ENCODE results near the gene NOSIP.

The NOSIP gene

DNA sequence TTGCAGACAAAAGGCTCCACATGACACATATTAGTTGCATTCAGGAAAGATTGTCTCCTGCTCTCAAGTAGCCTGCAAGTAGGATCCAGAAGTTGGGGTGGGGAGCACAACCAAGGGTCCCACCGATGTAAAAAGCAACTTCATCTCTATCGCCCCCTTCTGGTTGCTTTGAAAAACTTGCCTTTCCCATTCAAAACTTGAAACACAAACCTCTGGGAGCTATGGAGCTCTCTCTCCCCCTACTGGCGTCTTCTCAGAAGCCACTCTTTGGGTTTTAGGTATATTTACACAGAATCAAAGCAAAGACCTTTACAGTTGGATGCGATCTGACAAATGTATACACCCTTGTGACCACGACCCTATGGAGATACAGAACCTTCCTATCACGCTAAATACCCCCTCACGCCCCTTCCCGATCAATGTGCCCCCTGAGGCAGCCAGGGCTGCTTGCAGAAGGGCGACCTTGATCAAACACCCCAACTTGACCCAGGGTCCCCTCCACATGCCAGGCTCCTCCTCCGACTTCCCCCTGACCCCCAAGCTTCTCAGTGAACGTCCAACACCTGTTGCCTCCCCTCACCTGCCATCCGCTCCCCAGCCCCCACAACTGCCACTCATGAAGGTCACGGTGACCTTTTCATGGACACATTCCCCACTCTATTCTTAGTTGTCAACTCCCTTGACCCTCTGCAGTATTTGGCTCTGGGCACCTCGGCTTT is 10.1 kb downstream of the NOSIP start:
- peak; percentile 43 for DNase-seq

DNA sequence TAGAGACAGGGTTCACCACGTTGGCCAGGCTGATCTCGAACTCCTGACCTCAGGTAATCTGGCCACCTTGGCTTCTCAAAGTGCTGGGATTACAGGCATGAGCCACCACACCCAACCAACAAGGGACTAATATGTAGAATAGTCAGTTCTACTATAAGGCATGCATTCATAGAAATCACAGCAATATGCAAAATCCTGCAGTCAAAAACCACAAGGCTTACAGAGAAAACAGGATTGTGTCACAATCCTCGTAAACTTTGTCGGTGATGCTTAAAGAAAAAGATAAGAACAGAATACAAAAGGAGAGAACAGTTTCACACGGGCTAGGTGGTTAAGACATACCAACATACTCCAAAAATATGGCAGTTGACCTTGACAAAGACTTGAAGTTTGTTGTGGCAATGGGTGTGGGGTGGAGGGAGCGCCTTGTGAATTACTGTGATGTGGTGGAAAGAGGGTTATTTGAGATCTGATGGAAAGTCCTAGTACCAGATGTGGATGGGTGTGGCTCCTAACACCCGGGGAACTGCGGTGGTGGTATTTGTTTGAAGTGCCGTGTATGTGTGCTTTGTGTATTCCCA is 12.4 kb downstream of the NOSIP start:
- no peak for DNase-seq

DNA sequence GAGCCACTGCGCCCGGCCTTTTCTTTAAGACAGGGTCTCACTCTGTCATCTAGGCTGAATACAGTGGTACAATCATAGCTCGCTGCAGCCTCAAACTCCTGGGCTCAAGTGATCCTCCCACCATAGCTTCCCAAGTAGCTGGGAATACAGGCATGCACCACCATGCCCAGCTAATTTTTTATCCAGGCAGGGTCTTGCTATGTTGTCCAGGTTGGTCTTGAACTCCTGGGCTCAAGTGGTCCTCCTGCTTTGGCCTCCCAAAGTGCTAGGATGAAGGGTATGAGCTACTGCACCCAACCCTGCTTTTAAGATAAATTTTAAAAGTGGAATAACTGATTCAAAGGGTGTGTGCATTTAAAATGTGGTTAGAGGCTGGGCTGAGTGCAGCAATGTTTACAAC is 14.1 kb downstream of the NOSIP start:
- no peak for DNase-seq

DNA sequence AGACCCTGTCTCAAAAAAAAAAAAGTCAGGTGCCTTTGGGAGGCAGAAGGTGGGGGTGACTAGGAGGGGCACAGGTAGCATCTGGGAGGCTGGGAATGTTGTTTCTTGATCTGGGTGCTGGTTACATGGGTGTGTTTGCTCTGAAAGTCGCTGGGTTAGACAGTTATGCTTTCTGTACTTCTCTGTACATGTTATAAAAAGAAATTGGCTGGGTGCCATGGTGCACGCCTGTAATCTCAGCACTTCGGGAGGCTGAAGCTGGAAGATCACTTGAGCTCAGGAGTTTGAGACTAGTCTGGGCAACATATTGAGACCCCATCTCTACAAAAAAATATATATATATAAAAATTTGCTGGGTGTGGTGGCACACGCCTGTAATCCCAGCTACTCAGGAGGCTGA is 15.1 kb downstream of the NOSIP start:
- DNase-seq, result no peak

DNA sequence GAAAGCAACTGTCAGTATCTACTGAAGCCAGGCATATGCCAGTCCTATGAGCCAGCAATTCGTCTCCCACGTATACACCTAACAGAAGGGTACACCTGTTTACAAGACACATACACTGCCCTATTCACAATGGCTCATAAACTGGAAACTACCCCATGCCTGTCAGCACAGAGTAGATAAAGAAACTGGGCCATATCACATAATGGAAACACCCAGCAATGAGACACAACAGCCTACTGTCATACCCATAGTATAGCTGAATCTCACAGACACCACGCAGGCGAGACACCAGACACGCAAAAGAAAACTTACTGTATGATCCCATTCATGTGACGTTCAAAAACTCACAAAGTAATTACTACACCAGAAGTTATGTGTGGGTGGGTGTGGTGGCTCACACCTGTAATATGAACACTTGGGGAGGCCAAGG is 15.7 kb downstream of the NOSIP start:
- DNase-seq, result no peak

DNA sequence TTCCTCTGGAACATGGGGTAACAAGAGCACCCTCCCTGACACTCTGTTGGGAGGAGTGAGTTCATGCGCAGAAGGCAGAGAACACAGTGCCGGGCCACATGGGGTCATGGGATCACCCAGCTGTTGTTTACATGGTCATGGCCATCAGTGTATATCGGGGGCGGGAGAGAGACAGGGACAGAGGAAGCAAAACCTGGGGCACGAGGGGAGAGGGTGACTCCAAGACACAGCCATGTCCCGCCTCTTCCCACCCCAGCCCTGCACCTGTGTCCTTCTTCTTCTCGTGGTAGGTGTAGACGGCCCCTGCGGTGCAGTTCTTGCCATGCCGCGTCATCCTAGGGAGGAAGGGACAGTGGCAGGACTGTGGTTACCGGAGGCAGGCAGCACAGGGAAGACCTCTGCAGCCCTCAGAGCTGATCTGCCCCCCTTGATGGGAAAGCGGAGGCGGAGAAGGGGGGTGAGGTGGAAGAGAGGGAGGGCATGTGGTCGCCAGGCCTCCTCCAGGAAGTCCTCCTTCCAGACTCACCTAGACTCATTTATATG is 19.9 kb downstream of the NOSIP start:
- no peak for DNase-seq

DNA sequence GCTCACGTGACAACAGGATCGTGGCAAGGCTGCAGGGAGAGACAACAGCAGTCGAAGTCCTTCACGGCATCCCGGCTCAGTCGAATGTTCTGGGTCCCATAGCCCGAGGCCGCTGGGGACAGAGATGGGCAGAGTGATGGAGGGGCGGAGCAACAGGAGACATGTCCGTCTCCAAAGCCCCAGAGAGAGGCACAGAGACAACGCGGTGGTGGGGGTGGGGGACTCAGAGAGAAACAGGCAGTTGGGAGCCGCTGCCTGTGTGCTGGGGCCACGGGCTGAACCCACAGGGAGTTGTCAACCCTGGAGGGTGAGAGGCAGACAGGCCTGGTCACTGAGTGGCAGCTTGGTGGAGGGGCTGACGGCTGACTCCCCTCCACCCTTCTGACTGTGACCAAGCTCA is 20.4 kb downstream of the NOSIP start:
- DNase-seq, result no peak

DNA sequence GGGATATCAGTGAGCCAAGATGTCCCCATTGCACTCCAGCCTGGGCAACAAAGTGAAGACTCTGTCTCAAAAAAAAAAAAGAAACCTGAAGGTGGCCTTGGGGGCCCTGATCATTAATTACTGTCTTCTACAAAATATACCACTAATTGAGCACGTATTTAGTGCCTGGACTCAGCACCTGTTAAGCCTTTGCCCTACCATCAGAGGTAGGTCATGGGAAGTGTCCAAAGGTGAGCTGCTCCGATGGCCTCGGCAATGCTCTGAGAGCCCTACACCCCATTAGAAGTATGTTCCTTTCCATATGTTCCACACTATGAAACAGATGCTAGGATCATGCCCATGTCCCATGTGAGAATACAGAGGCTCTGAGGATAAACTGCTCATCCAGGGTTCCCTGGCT is 20.9 kb downstream of the NOSIP start:
- DNase-seq, result no peak

DNA sequence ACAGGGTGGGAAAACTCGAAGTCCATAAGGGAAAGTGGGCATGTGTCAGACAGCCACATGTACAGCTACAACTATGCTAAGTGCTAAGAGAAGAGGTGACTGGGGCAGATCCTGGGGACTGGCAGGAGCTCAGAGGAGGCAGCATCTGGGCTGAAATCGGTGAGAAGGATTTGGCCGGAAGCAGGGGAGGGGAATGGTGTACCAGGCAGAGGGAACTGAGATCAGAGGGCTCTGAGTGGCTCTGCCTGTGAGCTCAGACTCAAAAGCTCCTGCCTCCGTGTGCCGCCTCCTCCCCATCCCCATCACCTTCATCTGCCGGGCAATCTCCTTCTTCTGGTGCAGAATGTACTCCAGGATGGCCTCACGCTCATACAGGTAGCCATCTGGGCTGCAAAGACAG is 21.8 kb downstream of the NOSIP start:
- no peak for DNase-seq

DNA sequence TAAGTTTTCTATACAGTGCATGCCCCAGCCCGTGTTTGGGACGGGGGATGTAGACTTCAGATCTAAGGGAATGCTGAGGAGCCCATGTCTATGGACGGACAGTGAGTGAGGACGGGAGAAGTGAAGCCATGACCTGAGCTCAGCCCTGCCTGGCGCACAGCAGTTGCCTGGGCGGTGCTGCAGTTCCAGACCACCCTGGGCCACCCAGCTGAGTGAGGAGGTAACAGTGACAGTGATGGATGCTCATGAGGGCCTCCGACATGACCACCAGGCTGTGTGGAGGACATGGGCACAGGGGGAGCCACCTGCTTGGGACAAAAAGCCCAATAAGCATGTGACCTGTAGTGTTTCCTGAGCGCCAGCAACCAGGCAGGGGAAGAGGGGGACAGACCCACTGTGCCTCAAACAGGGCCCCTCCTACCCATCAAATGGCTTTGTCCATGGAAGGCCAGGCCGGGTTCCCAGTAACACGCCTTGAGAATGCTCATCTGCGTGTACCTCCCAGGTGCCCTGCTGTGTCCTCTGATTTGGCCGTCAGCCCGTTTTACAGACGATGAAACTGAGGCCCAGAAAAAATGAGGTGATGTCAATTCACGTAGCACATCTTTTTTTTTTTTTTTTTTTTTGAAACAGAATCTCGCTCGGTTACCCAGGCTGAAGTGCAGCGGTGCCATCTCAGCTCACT is 22.6 kb downstream of the NOSIP start:
- DNase-seq, result no peak

DNA sequence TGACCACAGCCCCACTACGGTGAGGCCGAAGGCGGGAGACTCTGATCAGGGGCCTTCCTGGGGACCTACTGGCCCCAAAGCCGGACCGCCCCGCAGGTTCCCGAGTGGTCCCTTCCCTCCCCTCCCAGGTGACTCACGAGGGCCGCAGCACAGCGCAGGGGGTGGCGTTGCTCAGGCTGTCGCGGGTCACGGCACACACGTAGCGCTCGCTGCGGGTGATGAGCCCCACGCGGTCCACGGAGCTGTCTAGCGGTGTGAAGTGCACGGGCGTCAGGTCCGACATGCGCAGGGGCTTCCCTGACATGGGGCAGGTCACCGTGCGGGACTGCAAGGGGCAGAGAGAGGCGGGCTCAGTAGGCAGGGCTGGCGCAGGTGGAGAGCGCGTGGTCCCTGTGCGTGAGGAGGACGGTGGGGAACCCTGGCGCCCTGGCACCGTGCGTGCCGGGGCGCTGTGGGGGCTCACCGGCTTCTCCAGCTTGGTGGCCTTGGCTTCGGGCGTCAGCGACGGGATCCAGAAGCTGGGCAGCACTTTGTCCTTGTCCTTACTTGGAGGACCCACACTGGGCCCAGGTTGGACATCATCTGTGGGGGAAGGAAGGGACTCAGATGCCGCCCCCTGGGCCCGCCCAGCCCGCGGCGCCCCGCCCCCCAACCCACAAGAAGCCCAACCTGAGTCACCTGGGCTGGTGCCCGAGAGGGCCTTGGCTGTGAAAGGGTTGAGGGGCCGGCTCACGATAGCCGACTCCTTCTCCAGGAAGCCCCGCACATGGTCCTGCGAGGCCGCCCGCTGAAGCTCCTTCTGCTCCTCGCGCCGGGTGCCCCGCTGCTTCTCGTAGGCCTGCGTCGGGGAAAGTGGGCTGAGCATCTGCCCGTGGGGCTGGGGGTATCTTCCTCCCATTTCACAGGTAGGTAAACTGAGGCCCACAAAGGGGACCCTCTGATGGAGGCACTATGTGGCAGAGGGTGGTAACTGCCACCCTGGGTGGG is 23.7 kb downstream of the NOSIP start:
- DNase-seq, result no peak

DNA sequence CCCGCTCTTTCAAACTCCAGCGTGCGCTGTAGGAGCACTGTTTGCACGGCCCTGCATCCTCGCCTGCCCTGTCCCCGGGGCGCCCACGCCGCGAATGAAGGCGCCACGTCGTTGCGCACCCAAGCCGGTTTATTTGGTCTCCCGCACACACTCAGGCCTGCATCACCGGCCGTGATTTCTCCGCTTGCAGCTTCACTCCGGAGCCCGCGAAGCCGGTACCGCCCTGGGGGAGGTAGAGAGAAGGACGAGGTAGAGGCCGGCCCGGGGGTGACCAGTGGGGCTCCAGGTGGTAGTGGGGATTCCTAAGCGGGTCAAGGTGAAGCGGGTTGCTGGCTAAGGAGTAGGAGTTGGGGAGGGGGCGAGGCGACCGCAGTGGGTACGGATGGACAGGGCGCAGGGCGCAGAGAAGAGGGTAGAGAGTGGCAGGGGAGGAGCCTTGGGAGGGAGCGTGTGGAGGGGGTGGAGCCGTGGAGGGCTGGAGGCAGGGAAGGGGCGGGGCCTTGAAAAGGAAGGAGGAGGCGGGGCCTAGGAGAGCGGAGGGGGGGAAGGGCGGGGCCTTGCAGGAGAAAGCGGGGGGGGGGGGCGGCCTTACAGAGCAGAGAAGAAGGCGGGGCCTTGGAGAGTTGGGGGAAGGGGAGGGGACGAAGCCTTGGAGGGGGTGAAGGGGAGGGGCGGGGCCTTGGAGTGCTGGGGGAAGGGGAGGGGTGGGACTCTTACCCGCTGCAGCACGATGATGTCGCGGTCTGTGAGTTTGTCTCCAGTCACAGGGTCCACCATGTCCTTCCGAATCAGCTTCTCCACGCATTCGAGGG is 24.6 kb downstream of the NOSIP start:
- DNase-seq, result no peak

DNA sequence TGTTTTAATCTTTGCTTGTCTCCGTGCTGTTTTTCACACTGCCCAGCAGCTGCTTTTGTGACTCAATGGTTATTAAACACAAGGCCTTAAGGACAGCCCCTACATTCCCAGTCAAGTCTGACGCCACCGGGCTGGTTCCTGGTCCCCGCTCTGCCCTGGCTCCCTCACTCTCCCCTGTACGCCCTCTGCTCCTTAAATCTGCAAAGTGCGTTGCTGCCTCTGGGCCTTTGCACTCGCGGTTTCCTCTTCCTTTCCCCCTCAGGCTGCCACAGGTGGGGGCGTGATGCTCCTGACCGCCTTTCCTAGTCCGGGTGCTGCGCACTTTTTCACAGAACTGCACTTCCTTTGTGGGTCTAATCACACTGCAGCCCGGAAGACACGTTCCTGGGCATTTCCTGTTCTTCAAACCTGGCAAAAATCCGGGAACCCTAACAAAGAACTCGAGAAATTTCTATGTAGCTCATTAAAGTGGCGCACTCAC is 25.6 kb downstream of the NOSIP start:
- DNase-seq, result no peak

DNA sequence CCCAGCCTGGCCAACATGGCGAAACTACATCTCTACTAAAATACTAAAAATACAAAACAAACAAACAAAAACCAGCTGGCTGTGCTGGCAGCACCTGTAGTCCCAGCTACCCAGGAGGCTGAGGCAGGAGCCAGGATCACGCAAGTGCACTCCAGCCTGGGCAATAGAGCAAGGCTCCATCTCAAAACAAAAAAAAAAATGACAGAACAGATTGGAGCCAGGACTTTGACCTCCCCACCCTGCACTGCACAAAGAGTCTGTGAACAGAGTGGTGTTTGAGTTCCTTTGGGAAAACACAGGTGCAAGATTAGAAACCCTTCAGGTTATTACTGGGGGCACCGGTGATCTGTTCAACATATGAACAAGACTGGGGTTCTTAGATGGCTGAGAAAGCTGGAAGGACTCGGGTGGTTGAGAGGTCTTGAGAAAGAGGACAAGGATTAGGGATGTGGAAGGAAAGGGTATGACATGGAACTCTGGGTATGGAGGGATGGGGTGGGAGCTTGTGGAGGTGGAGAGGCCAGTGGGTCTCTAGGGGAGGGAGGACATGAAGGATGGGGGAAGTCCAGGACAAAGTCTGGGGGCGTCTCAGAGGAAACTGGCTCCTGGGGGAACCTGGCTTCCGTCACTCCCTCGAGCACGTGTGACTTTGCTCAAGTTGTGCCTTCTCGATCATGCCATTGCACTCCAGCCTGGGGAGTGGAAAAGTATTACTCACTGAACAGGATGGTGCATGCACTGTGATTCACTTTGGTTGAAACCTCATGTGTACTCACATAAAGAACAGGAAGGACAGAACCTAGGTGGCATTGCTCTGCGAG is 26.7 kb downstream of the NOSIP start:
- no peak for DNase-seq

DNA sequence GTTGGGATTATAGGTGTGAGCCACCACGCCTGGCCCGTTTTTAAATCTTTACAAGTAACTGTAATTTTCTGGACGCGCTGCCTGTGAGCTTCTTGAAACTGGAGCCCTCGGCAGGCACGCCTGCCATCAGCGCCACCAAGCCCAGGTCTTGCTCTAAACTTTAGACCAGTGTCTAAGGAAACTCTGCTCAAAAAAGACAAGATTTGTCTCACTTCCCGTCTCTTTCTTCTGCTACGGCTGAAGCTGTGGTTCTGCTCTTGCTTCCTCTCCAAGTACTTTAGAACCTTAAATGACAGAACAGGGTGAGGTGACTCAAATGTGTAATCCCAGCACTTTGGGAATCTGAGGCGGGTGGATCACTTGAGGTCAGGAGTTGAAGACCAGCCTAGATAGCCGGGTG is 27.6 kb downstream of the NOSIP start:
- no peak for DNase-seq

DNA sequence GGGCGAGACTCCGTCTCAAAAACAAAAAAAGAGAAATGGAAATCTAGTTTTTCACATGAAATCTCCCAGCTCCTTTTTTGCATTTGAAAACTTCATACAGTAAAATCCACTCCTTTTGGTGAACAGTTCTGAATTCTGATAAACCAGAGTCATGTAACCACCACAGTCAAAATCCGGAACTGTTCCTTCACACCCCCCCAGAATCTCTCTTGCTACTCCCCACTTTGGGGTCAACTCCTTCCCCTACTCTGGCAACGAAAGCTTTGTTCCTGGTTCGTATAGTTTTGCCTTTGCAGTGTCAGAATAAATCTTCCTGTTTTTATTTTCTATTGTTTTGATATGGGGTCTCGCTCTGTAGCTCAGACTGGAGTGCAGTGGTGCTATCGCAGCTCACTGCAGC is 28.8 kb downstream of the NOSIP start:
- DNase-seq, result no peak

DNA sequence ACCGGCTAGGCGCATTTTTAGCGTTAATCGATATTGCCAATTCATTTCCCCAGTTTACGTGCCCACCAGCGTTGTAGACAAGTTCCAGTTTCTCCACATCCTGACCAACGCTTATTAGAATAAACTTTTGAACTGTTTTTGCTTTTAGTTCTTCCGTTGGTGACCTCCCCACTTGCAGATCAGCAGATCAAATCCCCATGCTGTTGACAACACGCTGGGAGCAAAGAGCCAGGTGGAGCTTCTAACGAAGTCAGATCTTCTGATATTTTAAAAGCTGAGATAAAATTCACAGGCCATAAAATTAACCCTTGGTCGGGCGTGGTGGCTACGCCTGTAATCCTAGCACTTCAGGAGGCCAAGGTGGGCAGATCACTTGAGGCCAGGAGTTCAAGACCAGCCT is 31.3 kb downstream of the NOSIP start:
- no peak for DNase-seq

DNA sequence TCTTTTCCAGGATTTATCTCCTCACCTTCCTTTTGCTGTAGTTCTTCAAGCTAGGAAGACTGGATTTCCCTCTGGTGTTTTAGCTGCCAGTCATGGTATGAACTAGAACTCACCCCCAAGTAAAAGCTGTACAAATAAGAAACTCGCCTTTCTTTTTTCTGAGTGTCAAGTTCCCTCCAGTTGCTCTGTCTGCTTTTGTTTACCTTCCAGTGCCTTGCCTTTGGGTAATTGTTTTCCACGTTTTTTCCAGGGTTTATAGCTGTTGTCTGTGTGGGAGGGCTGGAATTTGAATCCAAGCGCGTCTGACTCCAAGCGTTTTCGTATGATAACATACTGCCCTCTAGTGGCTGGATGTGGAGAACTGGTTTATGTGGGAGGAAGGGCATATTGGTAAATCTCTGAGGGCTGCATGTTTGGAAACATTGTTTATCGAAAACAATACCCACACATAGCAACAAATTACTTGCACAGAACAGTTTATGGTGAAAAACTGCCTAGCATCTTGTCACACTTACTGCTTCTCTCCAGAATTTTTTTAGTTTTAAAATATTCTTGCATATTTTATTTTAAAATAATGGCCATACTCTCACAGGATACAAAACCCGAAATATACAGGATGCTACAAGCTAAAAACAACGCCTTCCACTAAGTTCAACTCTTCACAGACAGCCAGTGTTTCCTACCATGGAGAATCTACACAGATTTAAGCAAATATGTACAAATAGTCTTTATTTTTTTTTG is 33.4 kb downstream of the NOSIP start:
- DNase-seq, result peak; percentile 44

DNA sequence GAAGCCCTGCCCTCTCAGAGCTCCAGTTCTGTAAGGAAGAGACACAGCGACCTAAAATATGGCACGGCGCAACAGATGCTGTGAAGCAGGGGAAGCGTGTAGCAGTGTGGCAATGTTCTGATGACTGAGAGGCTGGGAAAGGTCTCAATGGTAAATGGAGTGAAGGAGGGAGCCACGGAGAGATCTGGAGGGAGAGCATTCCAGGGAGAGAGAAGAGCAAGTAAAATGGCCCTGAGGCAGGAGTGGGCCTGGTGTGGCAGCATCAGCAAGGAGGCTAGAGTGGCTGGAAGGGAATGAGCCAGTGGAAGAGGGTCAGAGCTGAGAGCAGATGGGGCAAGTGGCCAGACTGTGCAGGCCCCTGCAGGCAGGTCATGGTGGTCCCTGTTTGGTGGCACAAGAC is 36.2 kb downstream of the NOSIP start:
- DNase-seq, result no peak

DNA sequence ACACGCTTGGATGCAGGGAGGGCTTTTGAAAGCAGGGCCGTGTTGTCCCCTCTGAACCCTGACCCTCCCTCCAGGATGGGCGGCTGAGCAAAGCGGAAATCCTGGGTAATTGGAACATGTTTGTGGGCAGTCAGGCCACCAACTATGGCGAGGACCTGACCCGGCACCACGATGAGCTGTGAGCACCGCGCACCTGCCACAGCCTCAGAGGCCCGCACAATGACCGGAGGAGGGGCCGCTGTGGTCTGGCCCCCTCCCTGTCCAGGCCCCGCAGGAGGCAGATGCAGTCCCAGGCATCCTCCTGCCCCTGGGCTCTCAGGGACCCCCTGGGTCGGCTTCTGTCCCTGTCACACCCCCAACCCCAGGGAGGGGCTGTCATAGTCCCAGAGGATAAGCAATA is 37.3 kb downstream of the NOSIP start:
- DNase-seq, result no peak

Measured in GDM1 (cell line).